ENCODE measurements around the gene SELENOM.
"Not testable (repeated sequence)": the region's sequence is repeated elsewhere in the genome, so short reads cannot be mapped to it uniquely, and the experiment has no call there.

SELENOM gene

GRCh38 chr22:31075961-31076360 lies 31.4 kb downstream of the SELENOM start:
- no peak for DNase-seq (ENCODE audit: low spot score)

- DNase-seq (ENCODE audit: low spot score) = not testable (repeated sequence)
Observed at GRCh38 chr22:31073545-31074145, 33.7 kb downstream of the SELENOM start.

- DNase-seq (ENCODE audit: low spot score) = not testable (repeated sequence)
Observed at GRCh38 chr22:31073125-31073524, 34.2 kb downstream of the SELENOM start.

GRCh38 chr22:31069691-31070314 lies 37.6 kb downstream of the SELENOM start:
- DNase-seq (ENCODE audit: low spot score) = not testable (repeated sequence)

- no peak for DNase-seq (ENCODE audit: low spot score)
Observed at GRCh38 chr22:31068970-31069369, 38.4 kb downstream of the SELENOM start.

- no peak for DNase-seq (ENCODE audit: low spot score)
Observed at GRCh38 chr22:31064369-31064768, 43.0 kb downstream of the SELENOM start.

GRCh38 chr22:31062566-31063230 lies 44.7 kb downstream of the SELENOM start:
- DNase-seq (ENCODE audit: low spot score) = no peak

GRCh38 chr22:31059663-31060062 lies 47.7 kb downstream of the SELENOM start:
- not testable (repeated sequence) for DNase-seq (ENCODE audit: low spot score)

GRCh38 chr22:31056986-31057599 lies 50.3 kb downstream of the SELENOM start:
- no peak for DNase-seq (ENCODE audit: low spot score)

- DNase-seq (ENCODE audit: low spot score) = no peak
Observed at GRCh38 chr22:31055635-31056159, 51.7 kb downstream of the SELENOM start.

GRCh38 chr22:31055117-31055634 lies 52.2 kb downstream of the SELENOM start:
- no peak for DNase-seq (ENCODE audit: low spot score)

Data from COLO829 (cell line).